ENCODE data around the gene FAM217A.

Gene FAM217A

GRCh38 chr6:4025681-4026080, 53.3 kb downstream of the FAM217A start:
- no peak overlapping the region for H3K4me3 ChIP-seq (ENCODE audit: low read depth, low read length)
- TF ChIP-seq CTCF (IDR thresholded peaks at IDR 0.05; ENCODE audit: borderline replicate concordance, insufficient read depth, low read depth, low read length) = no peak

DNA sequence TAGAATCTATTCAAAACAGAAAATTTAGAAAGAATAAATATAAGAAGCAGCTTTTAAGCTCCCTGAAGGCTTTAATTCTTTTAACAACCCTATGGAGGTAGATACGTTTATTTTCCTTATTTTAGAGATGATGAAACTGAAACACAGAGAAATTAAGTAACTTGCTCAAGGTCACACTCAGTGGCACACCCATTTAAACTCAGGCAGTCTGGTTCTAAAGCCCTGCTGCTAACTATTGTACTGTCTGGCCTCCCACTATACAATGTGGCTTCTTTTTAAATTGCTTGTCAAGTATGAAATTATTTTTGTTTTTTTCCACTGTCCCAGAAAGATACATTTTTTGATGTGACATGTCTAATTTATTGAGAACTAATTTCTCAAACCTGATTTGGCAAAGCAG, 55.7 kb downstream of the FAM217A start:
- no peak for TF ChIP-seq CTCF (IDR thresholded peaks at IDR 0.05; ENCODE audit: borderline replicate concordance, insufficient read depth, low read depth, low read length)
- H3K4me3 ChIP-seq (ENCODE audit: low read depth, low read length) = no peak overlapping the region

DNA sequence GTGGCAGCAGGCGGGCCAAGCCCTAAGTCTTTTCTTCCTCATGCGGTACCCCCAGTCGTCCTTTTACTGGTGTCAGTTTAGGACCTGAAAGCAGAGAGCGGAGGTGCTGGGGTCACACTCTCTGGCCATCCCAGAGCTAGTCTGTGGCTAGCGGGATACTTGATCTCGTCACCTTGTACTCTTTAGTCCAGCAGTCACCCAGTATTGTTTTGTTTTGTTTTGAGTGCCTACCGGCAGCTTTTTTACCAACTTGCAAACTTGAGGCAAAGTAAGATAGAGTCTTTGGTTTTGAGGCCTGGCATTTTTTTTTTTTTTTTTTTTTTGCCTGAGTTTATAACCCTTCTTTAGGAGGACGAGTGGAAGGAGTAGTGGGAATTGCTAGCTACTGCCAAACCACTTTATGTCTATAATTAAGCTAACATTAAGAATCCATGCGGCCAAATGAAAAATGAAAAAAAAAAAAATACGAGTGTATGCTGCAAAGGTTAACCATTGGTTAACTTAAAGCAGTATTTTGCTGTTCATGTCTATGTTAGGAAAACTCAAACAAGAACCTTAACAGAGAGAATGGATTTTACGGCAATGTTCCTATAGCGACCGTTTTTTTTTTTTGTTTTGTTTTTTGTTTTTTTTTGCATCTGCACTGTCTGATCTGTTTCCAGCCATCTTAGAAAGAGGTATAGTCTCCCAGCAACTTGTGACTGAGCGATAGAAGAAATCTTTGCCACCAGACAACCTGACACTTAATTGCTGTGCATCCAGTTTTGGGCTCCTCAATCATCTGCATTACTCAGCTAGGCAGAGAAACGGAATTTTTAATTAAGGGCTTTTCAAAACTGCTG, 56.9 kb downstream of the FAM217A start:
- no peak for TF ChIP-seq CTCF (IDR thresholded peaks at IDR 0.05; ENCODE audit: borderline replicate concordance, insufficient read depth, low read depth, low read length)
- H3K4me3 ChIP-seq (ENCODE audit: low read depth, low read length) = peak overlapping the region; percentile 58

GRCh38 chr6:4021133-4021853, 57.6 kb downstream of the FAM217A start:
- peak; percentile 52; the same call in 1 of the 2 replicates for TF ChIP-seq CTCF (IDR thresholded peaks at IDR 0.05; ENCODE audit: borderline replicate concordance, insufficient read depth, low read depth, low read length)
- H3K4me3 ChIP-seq (ENCODE audit: low read depth, low read length) = peak overlapping the region; percentile 58

GRCh38 chr6:4020822-4021132, 58.2 kb downstream of the FAM217A start:
- TF ChIP-seq CTCF (IDR thresholded peaks at IDR 0.05; ENCODE audit: borderline replicate concordance, insufficient read depth, low read depth, low read length) = no peak
- H3K4me3 ChIP-seq (ENCODE audit: low read depth, low read length) = peak overlapping the region; percentile 58

- peak overlapping the region; percentile 61 for H3K4me3 ChIP-seq (ENCODE audit: low read depth, low read length)
- TF ChIP-seq CTCF (IDR thresholded peaks at IDR 0.05; ENCODE audit: borderline replicate concordance, insufficient read depth, low read depth, low read length) = no peak
Observed at GRCh38 chr6:4018924-4019236, 60.1 kb downstream of the FAM217A start.

Measured in GM12875 (cell line).